Right renal pelvis (tissue), 4 donors: Measurements from ENCODE around the gene SH3BP5. TPM values are rescaled to one million over a fixed set of nuclear protein-coding genes. Genes with fewer than 3 reads are reported as not detected.

Experiments
- DNase-seq, 4 donors: peaks; one replicate each; pipeline ENCODE4 v3.0.0-alpha.2; 2013; ENCODE audit warnings: low read depth in 4 of 4, low spot score in 3 of 4, missing footprints in 1 of 4
- polyA plus RNA-seq, 4 donors: library from polyadenylated mRNA; unstranded; fragments of 120-200 nt; gene quantifications; one replicate each; pipeline ENCODE4 v1.2.1, GENCODE V29; 2013; ENCODE audit not compliant: insufficient read length in 4 of 4

SH3BP5 gene
- polyA plus RNA-seq, 4 donors = 58.3 to 65.4 (median 61.1) TPM

DNA sequence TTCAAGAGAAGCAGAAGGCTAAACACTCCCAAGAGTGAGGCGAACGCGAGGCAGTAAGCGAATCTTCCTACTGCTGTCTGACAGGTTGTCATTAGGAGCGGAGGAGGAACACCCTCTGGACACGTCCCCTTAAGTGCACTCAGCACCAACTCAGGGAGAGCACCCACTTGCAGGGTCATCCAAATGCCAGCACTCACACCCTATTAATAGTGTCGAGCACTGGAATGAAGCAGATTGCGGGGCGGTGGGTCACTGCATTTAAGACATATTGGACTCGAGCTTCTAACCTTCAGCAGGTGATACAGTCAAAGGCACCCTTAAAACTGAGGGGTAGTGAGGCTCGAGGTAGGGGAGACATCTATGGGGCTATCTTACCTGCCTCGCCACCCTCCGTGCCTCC, 28.7 kb downstream of the SH3BP5 start:
- no peak for DNase-seq

DNA sequence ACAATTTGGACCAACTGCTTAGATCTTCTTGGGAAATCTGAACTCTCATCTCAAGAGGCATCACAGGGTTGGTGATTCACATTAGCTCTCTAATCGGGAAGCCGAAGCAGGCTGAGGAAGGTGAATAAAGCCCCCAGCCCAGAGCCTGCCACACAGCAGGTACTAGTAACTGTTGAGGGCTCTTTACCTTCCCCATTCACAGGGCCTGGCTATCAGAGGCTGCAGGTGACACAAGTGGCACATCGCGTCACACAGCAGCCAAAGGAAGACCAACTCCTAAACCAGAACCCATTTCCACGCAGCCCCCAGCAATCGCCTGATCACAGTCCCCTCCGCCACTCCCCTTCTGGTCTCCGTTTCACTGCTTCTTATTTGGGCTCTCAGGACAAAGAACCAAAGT, 29.2 kb downstream of the SH3BP5 start:
- no peak for DNase-seq

DNA sequence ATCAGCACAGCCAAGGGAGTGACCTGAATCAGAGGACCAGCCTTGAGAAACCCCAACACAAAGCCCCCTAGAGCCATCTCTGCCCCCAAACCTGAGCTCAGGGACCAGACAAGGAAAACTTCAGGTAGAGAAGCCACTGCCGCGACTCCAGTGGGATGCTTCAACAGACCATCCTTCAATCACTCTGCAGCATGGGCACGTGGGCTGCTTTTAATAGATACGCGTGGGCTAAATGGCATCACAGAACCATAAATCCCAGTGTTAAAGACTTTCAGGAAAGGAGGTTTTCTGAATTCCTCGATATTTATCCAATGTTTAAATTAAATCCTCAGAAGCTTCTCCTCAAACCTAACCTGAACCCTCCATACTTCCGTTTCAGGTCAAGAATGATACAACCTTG, 30.6 kb downstream of the SH3BP5 start:
- no peak for DNase-seq

DNA sequence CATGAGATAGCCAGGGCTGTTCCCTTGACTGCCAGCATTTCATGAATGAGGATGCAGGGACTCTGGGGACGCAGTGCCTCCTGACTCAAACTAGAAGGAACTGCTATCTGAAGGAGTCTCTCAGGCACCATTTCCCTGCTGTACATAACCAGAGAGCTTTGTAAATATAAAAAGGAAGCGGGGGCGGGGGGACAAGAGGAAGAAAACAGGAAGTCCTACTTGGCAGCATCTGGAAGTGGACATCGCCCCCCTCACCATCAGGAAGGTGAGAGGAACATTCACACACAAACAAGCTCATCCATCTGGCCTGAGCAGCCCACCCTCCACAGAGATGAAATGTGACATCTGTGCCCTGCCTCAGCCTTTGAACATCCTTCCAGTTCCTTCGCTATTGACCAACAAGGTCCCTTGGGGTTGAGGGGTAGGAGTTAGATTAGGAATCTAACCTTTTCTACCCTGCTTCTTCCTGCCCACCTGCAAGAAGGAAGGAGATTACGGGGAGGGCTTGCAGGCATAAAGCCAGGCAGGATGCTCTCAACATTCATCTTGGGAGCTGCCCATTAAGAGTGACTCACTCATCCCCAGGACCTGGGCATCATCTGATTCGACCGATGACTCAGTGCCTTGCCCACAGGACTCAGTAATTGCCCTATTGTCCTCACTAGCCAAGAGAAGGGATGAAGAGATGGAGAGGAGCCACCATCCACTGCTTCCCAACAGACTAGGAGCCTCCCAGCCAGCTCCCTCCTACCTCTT, 31.9 kb downstream of the SH3BP5 start:
- DNase-seq = no peak

DNA sequence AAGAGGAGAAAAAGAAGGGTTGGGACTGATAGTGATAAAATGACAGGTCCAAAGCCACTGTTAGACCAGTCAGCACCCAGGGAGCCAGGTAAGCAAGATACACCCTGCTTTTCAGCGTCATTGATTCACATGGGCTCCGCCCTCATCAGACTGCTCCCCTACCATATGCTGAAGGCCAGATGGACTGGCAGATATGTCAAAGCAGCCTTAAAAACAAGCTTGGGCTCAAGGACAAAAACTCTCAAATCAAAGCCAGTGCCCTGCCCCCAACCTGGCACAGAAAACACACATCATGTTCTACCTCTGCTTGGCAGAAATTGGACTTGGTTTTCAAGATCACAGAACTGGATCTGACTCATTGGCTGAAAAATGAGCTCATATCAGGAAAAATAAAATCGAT, 33.4 kb downstream of the SH3BP5 start:
- DNase-seq = no peak

DNA sequence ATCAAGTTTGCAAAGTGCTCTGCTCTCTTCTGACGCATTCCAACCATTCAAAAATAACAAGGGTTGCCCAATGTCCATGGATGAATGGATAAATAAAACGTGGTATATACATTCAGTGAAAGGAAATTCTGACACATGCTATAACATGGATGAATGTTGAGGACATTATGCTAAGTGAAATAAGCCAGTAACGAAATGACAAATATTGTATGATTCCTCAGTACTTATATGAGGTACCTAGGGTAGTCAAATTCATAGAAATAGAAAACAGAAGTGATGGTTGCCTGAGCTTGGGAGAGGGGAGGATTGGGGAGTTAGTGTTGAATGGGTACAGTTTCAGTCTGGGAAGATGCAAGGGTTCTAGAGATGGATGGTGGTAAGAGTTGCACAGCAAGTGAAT, 33.9 kb downstream of the SH3BP5 start:
- DNase-seq = no peak

DNA sequence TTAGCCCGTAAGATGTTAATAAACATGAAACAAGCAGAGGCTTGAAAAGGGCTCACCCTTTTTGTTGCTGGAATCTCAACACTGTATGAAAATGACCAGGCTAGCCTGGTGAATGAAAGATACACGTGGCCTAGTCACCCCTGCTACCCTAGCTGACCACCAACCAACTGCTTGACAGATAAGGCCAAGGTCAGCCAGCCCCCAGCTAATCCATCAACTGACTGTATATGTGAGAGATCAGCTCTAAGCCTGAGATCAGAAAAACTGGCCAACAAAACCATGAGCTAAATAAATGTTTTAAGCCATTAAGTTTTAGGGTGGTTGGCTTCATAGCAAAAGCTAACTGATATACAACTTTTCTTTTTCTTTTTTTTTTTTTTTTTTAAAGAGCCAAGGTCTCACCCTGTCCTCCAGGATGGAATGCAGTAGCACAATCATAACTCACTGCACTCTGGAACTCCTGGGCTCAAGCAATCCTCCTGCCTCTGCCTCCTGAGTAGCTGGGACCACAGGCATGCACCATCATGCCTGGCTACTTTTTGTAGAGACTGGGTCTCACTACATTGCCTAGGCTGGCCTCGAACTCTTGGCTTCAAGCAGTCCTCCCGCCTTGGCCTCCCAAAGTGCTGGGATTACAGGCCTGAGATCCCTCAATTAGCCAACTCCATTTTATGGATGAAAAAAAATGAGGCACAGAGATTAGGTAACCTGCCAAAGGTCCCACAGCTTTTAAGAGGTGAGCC, 34.6 kb downstream of the SH3BP5 start:
- no peak for DNase-seq

DNA sequence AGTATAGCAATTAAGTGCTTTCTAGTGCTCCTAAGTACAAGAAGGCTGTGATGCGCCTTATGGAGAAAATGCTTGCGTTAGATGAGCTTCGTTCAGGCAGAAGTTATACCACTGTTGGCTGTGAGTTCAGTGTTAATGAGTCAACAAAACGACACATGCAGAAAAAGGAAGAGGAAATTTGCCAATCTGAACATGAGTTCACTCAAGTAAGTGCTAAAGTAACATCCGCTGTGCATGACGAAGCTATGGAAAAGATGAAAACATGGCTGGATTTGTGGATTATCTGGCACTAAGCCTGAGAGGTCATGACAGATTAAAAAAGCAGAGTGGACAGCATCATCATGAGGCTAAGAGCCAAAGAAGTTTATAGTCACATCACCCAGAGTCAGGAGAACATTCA, 36.9 kb downstream of the SH3BP5 start:
- no peak for DNase-seq

DNA sequence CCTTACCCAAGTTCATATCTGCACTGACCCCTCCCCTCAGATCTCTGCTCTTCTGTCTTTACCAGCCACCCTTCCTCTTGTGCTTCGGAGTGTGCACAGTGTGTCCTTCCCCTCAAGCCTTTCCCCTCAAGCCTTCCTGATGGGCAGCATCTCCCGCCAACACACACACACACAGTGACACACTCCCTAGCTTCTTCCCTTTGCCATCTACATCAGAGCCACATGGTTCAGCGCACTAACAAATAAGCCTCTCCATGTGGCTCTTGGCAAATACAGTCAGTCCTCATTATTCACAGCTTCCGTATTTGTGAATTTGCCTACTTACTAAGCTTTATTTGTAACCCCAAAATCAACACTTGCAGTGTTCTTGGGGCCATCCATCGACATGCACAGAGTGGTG, 37.5 kb downstream of the SH3BP5 start:
- no peak for DNase-seq

DNA sequence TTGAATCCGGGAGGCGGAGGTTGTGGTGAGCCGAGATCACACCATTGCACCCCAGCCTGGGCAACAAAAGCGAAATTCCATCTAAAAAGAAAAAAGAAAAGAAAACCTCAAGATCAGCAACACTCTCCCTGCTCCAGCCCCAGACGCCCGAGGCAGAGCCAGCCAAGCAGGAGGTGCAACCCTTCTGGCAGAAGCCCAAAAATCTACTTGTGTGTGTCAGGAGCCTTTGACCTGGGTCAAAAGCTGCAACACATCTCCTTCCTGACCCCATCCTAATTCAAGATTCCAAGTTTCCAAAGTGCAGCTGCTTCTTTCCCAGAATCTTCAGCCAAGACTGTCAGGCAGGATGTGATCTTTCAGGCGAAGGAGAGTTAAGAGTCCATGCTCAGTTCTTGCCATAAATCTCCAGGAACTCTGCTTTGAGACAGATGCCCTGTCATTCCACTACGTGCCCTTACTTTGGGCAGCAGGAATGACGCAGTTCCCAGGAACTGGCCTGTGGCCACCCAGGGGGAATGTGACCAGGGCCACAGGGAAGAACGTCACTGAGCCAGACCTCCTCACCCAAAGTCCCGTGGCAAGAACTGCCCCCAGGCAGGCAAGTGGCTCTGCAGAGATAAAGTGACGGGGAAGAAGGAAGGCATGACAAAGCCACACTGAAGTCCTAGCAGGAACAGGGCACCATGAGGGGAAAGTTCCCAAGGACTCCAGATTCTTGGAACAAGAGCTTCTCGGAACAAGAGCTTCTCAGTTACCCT, 39.4 kb downstream of the SH3BP5 start:
- no peak for DNase-seq

DNA sequence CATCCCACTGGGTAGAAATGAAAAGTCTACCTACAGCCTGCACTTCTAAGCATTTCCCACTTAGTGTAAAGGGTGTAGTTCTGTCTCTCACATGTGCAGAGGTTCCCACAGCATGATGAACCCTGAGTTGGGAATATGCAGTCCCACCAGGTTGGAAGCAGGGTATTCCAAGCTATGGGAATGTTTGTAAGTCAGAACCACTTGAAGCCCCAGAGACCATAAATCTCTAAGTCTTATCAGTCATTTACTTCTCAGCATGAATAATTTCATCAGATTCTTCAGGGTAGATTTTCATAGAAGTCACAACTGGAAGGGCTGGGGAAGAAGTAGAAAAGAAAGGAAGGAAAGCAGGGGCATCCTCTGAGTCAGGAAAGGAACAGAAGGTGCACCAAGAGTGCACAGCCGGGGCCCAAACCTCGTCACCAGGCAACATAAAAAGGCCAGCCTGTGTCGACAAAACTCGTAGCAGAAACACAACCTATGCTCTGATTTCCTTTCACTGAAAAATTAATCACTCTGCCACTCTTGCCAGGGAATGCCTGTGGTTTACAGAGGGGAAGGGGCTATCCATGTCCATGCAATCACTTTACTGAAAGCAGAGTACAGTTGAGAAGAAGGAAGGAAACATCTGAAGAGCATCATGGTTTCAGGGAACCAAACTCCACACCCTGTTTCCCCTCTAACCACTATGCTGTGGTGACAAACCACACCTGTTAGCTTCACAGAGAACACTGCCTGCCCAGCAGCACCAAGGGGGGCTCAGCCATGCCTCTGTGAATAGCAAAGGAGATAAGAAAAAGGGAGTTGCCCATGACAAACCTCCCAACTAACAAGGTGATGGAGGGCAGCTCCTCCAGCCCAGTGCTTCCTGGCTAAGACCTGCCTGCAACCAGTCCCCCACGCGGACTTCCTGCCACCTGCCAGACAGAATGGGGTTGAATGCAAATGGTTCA, 40.5 kb downstream of the SH3BP5 start:
- no peak for DNase-seq

DNA sequence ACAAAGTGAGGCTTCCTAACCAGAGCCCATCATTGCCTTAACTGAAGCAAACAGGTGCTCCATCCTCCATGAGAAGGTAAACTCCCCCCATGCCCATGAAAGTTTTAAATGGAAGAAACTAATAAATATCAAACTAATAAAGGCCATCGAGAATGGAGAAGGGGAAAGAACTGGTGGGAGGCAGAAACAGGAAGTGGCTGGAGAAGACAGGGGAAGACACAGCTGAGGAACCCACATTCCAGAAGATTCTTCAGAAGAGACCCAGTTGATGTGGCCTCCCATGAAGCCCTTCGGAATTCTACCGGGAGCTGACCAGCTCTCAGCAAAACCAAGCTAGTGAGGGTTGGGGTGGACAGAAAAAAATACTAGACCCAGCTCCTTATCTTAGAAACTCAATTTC, 41.6 kb downstream of the SH3BP5 start:
- no peak for DNase-seq

DNA sequence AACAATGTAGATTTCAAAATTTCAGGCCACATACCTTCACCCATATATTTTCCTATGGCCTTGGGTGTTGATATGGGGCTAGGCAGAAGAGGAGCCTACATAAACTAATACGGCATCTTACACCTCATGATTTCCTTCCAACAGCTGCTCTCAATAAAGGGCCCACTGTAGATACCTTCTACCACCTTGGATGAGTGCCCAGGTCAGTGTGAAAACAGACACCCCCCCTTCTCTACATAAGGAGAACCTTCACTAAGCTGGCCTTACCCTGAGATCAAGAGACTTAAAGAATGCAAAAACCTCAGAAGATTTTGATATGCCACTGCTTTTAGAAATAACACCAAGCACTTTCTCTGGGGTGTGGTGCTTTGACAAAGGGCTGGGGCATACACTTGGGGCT, 42.7 kb downstream of the SH3BP5 start:
- no peak for DNase-seq

DNA sequence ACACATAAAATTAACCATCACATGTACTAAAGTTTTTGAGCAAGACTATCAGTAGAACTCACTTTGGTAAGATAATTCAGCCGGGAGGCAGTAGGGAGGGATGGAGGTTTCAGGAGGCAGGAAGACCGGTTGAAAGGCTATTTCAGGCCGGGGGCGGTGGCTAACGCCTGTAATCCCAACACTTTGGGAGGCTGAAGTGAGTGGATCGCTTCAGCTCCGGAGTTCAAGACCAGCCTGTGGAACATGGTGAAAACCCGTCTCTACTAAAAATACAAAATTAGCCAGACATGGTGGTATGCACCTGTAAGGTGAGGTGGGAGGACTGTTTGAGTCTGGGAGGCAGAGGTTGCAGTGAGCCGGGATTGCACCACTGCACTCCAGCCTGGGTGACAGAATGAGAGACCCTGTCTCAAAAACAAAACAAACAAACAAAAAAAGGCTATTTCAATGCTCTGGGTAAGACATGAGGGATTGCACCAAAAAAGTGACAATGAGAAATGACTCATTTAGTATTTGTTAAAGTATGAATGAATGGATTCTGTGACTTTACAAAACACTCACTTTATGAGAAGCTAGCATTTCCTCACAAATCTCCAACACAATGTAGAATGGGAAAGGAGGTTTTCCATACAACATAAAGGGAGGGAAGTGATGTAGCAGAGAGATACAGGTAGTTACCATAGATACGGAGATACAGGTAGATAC, 43.9 kb downstream of the SH3BP5 start:
- no peak for DNase-seq

DNA sequence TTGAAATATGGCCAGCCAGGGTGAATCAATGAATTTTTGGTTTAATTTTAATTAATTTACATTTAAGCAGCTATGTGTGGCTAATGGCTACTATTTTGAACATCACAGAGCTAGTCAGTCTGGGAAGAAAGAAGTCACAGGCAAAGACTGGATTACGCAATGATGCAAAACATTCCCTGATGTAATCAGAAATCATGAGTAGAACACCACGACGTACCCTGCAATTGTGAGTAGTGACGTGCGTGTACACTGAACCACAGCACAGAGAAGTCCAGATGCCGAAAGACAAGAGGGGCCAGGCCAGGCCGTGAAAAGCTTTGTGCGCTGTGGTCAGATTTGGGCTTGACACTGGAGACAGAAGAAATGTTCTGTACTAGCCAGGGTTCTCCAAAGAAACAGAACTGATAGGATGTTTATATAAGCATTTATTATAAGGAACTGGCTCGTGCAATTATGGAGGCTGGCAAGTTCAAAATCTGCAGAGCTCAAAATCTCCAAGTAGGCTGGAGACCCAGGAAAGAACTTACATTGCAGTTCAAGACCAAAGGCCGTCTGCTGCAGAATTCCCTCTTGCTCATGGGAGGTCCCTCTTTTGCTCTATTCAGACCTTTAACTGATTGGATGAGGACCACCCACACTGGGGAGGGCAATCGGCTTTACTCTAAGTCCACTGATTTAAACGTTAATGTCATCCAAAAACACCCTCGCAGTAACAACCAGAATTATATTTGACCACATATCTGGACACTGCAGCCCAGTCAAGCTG, 44.6 kb downstream of the SH3BP5 start:
- no peak for DNase-seq

DNA sequence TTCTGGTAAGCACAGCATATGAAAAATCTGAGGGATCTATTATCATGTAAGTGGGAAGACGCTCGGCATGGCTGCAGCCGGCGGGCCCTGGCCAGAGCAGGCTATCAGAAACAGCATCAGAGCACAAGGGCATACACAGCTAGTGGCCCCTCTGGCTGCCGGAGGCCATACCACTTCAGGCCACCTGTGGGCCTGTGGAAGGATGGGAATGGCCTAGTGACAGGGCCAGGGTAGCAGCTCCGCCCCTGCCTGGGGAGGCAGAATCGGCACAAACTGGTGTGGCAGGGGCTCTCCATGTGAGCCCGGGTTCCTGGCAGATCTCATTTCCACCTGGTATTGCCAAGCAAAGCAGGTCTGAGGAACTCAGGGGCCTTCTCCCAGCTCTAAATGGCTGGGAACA, 46.4 kb downstream of the SH3BP5 start:
- DNase-seq = no peak

DNA sequence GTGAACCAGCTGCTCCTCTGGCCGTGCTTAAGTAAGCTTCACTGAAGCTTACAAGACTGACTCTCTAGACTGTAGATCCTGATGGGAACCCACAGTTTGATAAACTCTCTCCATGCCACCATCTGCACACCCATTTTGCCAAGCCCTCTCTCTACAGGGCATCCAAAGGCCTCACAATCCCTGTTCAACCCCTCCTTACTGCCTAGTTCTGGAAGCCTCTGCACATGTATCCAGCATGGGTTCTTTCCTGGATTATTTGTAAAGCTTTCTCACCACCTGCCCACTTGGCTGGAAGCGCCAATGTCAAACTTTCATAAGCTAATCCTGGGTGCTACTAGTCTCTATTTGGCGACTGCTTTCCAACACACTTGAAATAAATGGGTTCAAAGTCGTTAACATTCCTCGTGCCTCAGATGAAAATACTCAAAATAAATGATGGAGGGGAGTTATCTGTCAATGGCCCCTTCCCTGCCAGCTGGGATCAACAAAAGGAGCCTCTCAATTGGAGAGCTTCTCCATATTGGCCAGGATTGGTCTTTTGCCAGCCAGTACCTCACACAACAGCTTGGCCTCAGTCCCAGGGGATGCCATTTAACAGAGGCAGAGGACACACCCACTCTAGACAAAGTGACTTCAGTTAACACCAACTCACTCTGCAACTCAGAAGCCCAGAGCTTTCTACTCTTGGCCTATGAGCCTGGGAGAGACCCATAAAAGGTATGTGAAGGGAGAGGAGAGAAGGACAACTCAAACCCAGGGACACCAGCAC, 48.1 kb downstream of the SH3BP5 start:
- DNase-seq = no peak

DNA sequence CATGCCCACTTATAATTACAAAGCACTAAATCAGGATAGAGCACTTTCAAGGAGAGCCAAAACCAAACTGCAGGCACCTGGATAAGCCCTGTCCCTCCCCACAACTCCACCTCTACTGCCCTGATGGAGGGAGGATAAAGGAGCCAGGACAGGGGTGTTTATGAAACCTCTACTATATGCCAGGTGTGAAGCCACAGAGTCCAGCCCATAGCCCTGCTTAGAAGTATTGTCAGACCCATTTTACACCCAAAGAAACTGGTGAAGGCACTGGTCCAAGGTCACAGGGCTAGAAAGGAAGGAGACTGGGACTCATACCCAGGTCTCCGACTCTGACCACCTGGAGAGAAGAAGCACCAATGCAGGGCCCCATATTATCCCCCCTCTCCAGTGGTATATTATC, 48.7 kb downstream of the SH3BP5 start:
- DNase-seq = no peak
